Liver (tissue), 3 donors: ENCODE measurements around the gene MAPK1.

Experiments used
- ATF3 ChIP-seq: IDR thresholded peaks from 2 replicates; pipeline ENCODE4 v1.6.1; 2016; ENCODE audit warnings: antibody characterized with exemption
- CTCF ChIP-seq: fragments of 150-350 bp; IDR thresholded peaks from 2 replicates; pipeline ENCODE4 v1.5.1; 2017; ENCODE audit warnings: improper control_type of control experiment, low read depth, low read length; ENCODE audit not compliant: missing input control
- MAX ChIP-seq: IDR thresholded peaks from 2 replicates; pipeline ENCODE4 v1.6.1; 2016; ENCODE audit warnings: antibody characterized with exemption
- YY1 ChIP-seq: IDR thresholded peaks from 2 replicates; pipeline ENCODE4 v1.6.1; 2016; ENCODE audit warnings: antibody characterized with exemption, mild to moderate bottlenecking
- donor health status: healthy.
- donor health status: healthy.

- TF ChIP-seq CTCF, result no peak
- TF ChIP-seq MAX, result no peak
- TF ChIP-seq YY1, result no peak
- TF ChIP-seq ATF3, result no peak
These were observed 153.2 kb downstream of the MAPK1 start for GRCh38 chr22:21714059-21714770.
